ENCODE results near the gene IL1RL1.
A peak's percentile ranks its signal among the peaks of the same experiment; 100 is the strongest.

Gene IL1RL1

GRCh38 chr2:102310964-102311640, at the start of gene IL1RL1:
Gene IL1RL1, plus strand, starts transcription at chr2:102311563. Its CDS starts 26,702 bp downstream, at chr2:102338265.
- DNase-seq (ENCODE audit: insufficient read length, low spot score) = no peak
- FAIRE-seq = no peak

GRCh38 chr2:102262216-102263129, 48.9 kb upstream of the IL1RL1 start:
- DNase-seq (ENCODE audit: insufficient read length, low spot score) (no peak), FAIRE-seq (no peak)

- no peak for FAIRE-seq
- no peak for DNase-seq (ENCODE audit: insufficient read length, low spot score)
Observed at GRCh38 chr2:102264952-102265351, 46.4 kb upstream of the IL1RL1 start.

GRCh38 chr2:102266204-102266603, 45.2 kb upstream of the IL1RL1 start:
- no peak for DNase-seq (ENCODE audit: insufficient read length, low spot score)
- FAIRE-seq = no peak

- FAIRE-seq (no peak), DNase-seq (ENCODE audit: insufficient read length, low spot score) (no peak)
Observed at GRCh38 chr2:102267774-102268173, 43.6 kb upstream of the IL1RL1 start.

GRCh38 chr2:102268510-102269199, 42.7 kb upstream of the IL1RL1 start:
- DNase-seq (ENCODE audit: insufficient read length, low spot score) (peak; percentile 35), FAIRE-seq (no peak)

GRCh38 chr2:102269200-102269524, 42.2 kb upstream of the IL1RL1 start:
- DNase-seq (ENCODE audit: insufficient read length, low spot score) = no peak
- FAIRE-seq = no peak

- DNase-seq (ENCODE audit: insufficient read length, low spot score) (no peak), FAIRE-seq (no peak)
Observed at GRCh38 chr2:102271844-102272243, 39.5 kb upstream of the IL1RL1 start.

GRCh38 chr2:102273619-102274211, 37.6 kb upstream of the IL1RL1 start:
- DNase-seq (ENCODE audit: insufficient read length, low spot score) = no peak
- FAIRE-seq = no peak

- no peak for DNase-seq (ENCODE audit: insufficient read length, low spot score)
- no peak for FAIRE-seq
Observed at GRCh38 chr2:102276549-102277201, 34.7 kb upstream of the IL1RL1 start.

GRCh38 chr2:102277202-102277700, 34.1 kb upstream of the IL1RL1 start:
- no peak for FAIRE-seq
- DNase-seq (ENCODE audit: insufficient read length, low spot score) = no peak

GRCh38 chr2:102278720-102279390, 32.5 kb upstream of the IL1RL1 start:
- DNase-seq (ENCODE audit: insufficient read length, low spot score) (no peak), FAIRE-seq (no peak)

GRCh38 chr2:102279391-102279735, 32.0 kb upstream of the IL1RL1 start:
- FAIRE-seq = no peak
- no peak for DNase-seq (ENCODE audit: insufficient read length, low spot score)

GRCh38 chr2:102282678-102283091, 28.7 kb upstream of the IL1RL1 start:
- DNase-seq (ENCODE audit: insufficient read length, low spot score) (no peak), FAIRE-seq (no peak)

- FAIRE-seq = no peak
Observed at GRCh38 chr2:102283996-102284395, 27.4 kb upstream of the IL1RL1 start.

GRCh38 chr2:102284611-102285010, 26.8 kb upstream of the IL1RL1 start:
- DNase-seq (ENCODE audit: insufficient read length, low spot score) = no peak
- no peak for FAIRE-seq

More at GRCh38 chr2:102283996-102284395, 27.4 kb upstream of the IL1RL1 start:
- no peak for DNase-seq (ENCODE audit: insufficient read length, low spot score)

- no peak for FAIRE-seq
- DNase-seq (ENCODE audit: insufficient read length, low spot score) = no peak
Observed at GRCh38 chr2:102285368-102285767, 26.0 kb upstream of the IL1RL1 start.

GRCh38 chr2:102286041-102286440, 25.3 kb upstream of the IL1RL1 start:
- FAIRE-seq (no peak), DNase-seq (ENCODE audit: insufficient read length, low spot score) (no peak)

GRCh38 chr2:102289129-102289528, 22.2 kb upstream of the IL1RL1 start:
- DNase-seq (ENCODE audit: insufficient read length, low spot score) = no peak
- no peak for FAIRE-seq

GRCh38 chr2:102290594-102290993, 20.8 kb upstream of the IL1RL1 start:
- DNase-seq (ENCODE audit: insufficient read length, low spot score) (no peak), FAIRE-seq (no peak)
